ENCODE measurements around the gene PPP1R15B.

Gene PPP1R15B

GRCh38 chr1:204437796-204438570 is 26.4 kb upstream of the PPP1R15B start:
- H3K4me3 ChIP-seq (ENCODE audit: low read depth, low read length) = no peak overlapping the region
- TF ChIP-seq CTCF (conservative IDR thresholded peaks at IDR 0.05; ENCODE audit: low read depth, low read length) = no peak
- DNase-seq (ENCODE audit: low read depth) = no peak

- no peak for DNase-seq (ENCODE audit: low read depth)
- no peak overlapping the region for H3K4me3 ChIP-seq (ENCODE audit: low read depth, low read length)
- TF ChIP-seq CTCF (conservative IDR thresholded peaks at IDR 0.05; ENCODE audit: low read depth, low read length) = no peak
Measured at GRCh38 chr1:204435872-204436271, 24.3 kb upstream of the PPP1R15B start.

GRCh38 chr1:204435381-204435831 is 23.8 kb upstream of the PPP1R15B start:
- no peak for TF ChIP-seq CTCF (conservative IDR thresholded peaks at IDR 0.05; ENCODE audit: low read depth, low read length)
- DNase-seq (ENCODE audit: low read depth) = peak; percentile 84
- no peak overlapping the region for H3K4me3 ChIP-seq (ENCODE audit: low read depth, low read length)

- TF ChIP-seq CTCF (conservative IDR thresholded peaks at IDR 0.05; ENCODE audit: low read depth, low read length) = no peak
- DNase-seq (ENCODE audit: low read depth) = no peak
Measured at GRCh38 chr1:204434116-204434755, 22.6 kb upstream of the PPP1R15B start.

GRCh38 chr1:204432708-204433107 is 21.1 kb upstream of the PPP1R15B start:
- H3K4me3 ChIP-seq (ENCODE audit: low read depth, low read length) = no peak overlapping the region
- TF ChIP-seq CTCF (conservative IDR thresholded peaks at IDR 0.05; ENCODE audit: low read depth, low read length) = no peak
- no peak for DNase-seq (ENCODE audit: low read depth)

More at GRCh38 chr1:204434116-204434755, 22.6 kb upstream of the PPP1R15B start:
- no peak overlapping the region for H3K4me3 ChIP-seq (ENCODE audit: low read depth, low read length)

GRCh38 chr1:204431310-204432184 is 19.9 kb upstream of the PPP1R15B start:
- peak; percentile 92 for DNase-seq (ENCODE audit: low read depth)
- peak; percentile 95 for TF ChIP-seq CTCF (conservative IDR thresholded peaks at IDR 0.05; ENCODE audit: low read depth, low read length)
- no peak overlapping the region for H3K4me3 ChIP-seq (ENCODE audit: low read depth, low read length)
